ENCODE measurements around the gene ZNF804A.

DNA sequence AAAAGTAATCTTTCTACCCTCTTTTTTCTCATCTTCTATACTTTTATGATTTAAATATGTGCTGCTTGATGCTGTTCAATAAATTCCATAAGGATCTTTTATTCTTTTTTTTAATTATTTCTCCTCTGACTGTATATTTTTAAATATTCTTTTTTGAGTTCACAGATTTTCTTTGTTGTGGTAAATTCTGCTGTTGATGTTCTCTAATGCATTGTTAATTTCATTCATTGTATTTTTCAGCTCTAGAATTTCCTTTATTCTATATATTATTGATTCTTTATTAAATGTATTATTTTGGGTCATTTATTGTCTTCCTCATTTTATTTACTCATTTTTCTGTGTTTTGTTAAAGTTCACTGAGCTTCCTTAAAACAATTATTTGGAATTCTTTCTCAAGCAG lies 260.9 kb downstream of the ZNF804A start:
- TF ChIP-seq, protein P1, sequence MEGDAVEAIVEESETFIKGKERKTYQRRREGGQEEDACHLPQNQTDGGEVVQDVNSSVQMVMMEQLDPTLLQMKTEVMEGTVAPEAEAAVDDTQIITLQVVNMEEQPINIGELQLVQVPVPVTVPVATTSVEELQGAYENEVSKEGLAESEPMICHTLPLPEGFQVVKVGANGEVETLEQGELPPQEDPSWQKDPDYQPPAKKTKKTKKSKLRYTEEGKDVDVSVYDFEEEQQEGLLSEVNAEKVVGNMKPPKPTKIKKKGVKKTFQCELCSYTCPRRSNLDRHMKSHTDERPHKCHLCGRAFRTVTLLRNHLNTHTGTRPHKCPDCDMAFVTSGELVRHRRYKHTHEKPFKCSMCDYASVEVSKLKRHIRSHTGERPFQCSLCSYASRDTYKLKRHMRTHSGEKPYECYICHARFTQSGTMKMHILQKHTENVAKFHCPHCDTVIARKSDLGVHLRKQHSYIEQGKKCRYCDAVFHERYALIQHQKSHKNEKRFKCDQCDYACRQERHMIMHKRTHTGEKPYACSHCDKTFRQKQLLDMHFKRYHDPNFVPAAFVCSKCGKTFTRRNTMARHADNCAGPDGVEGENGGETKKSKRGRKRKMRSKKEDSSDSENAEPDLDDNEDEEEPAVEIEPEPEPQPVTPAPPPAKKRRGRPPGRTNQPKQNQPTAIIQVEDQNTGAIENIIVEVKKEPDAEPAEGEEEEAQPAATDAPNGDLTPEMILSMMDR (IDR thresholded peaks at IDR 0.05): no peak
- no peak for TF ChIP-seq POLR2A (IDR thresholded peaks at IDR 0.05)

Data from lower leg skin (tissue), 3 donors.